Measurements from ENCODE around the gene MTA3. TPM values are rescaled to one million over a fixed set of nuclear protein-coding genes. Genes with fewer than 3 reads are reported as not detected.

MTA3 gene
- total RNA-seq, 1 donor from 2014 or later: 34.3 TPM

DNA sequence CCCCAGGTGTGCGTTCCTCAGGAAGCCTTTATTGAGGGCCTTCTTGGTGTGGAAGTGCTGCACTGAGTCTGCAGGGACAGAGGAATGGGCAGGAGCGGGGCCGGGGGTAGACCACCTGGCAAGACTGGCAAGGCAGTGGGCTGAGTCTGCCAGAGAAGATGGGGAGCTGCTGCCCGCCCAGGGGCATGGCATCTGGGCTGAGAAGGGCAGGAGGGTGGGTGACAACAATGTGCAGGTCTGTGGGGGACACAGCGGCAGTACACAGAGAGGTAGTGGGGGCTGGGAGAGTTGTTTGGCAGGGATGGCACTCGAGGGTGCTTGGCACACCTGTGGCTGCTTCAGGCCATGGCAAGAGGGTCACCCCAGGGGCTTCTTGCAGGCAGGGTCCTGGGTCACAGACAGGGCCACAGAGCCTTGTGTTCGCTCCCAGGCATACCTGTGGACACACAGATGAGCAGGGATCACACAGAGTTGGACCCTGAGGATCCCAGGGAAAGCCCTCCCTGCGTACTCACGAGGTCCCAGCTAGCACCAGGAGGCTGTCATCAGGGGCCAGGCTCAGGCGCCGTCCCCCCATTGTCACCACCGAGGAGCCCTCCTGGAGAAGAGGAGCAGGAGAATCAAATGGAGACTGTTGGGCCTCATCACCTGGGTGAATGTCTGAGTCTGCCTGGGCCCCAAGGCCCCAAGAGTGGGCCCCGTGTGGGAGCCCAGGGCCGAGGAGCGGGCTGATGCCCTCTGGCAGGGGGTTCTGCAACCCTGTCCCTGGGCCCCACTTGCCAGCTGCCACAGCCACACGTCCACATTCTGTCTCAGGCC, 198.9 kb downstream of the MTA3 start:
- H3K9me3 ChIP-seq: no peaks in the 10 kb centered on the region
- no peak for ATAC-seq
- TF ChIP-seq, protein P1, sequence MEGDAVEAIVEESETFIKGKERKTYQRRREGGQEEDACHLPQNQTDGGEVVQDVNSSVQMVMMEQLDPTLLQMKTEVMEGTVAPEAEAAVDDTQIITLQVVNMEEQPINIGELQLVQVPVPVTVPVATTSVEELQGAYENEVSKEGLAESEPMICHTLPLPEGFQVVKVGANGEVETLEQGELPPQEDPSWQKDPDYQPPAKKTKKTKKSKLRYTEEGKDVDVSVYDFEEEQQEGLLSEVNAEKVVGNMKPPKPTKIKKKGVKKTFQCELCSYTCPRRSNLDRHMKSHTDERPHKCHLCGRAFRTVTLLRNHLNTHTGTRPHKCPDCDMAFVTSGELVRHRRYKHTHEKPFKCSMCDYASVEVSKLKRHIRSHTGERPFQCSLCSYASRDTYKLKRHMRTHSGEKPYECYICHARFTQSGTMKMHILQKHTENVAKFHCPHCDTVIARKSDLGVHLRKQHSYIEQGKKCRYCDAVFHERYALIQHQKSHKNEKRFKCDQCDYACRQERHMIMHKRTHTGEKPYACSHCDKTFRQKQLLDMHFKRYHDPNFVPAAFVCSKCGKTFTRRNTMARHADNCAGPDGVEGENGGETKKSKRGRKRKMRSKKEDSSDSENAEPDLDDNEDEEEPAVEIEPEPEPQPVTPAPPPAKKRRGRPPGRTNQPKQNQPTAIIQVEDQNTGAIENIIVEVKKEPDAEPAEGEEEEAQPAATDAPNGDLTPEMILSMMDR (IDR thresholded peaks at IDR 0.05): no peak

DNA sequence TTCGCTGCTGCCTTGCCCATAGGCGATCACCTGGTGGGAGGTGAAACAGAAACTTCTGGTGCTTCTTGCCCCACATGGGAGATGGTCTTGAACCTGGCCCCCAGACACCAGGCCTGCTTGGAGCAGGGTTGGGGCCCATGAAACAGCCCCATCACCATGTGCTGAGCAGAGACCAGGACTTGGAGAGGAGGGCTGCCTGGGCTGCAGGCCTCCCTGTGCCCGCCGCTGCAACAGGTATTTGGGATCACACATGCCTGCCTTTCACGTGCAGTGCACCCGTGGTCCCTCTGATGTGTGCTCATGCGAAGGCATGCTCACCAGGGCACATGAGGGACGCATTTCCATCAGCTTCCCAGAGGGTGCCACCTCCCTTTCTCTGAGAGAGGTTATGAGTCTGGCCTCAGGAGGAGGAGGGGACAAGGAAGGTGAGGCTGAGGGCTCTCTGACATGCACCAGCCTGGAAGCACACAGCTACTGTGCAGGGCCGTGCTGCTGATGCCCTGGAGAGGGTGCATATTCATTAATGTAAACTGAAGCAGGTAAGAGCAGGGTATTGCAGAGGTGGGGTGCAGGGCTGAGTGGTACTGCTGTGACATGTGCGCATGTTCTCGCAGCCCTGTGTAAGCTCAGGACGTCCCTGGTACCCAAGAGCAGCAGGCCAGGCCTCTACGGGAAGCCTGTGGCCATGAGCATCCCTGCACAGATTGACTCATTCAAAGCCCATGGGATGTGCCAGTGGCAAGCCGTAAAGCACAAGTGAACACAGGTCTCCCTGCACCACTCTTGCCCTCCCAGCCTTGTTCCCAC, 199.7 kb downstream of the MTA3 start:
- H3K4me1 ChIP-seq: no peaks in the 10 kb centered on the region
- intact Hi-C loops (cut with DNase I): no loop called here
- no peak overlapping the region for H3K27ac ChIP-seq

More for the DNA sequence above, 198.9 kb downstream of the MTA3 start:
- intact Hi-C loops (cut with DNase I): no loop called here
- no peak overlapping the region for H3K4me3 ChIP-seq
- H3K4me1 ChIP-seq: no peaks in the 10 kb centered on the region
- no peaks in the 10 kb centered on the region for H3K36me3 ChIP-seq
- DNase-seq: no peak
- no peak overlapping the region for H3K27ac ChIP-seq
- H3K27me3 ChIP-seq: no peaks in the 10 kb centered on the region

DNA sequence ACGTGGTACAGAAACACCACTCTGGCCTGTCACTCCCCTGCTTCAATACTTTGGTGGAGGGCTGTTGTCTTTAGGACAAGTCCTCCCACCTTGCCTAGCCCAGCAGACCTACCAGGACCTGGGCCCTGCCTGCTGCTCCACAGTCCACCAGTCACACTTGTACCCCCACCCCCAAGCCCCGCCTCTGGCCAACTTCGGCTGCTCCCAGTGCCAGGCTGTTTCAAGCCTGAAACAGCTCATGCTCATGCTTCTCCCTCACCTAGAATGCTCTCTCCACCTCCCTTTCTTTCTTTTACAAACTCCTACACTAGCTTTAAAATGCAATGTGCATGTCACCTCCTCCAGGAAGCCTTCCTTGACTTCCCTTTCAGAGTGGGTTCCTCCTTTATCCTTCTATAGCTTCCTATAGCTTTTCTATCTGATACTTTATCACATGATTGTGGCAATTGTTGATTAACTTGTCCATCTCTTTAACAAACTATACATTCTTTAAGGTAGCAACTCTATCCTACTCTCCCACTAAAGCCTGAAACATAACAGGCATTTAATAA, 200.3 kb downstream of the MTA3 start:
- Histone ChIP-seq H3K27me3 (no peaks in the 10 kb centered on the region), H3K27ac (no peak overlapping the region), H3K9me3 (no peaks in the 10 kb centered on the region), H3K4me3 (no peak overlapping the region), H3K4me1 (no peaks in the 10 kb centered on the region), H3K36me3 (no peaks in the 10 kb centered on the region)
- no peak for ATAC-seq
- TF ChIP-seq, protein P1 (IDR thresholded peaks at IDR 0.05): no peak
- no peak for DNase-seq
- intact Hi-C loops (cut with DNase I): no loop called here

More for the DNA sequence above, 199.7 kb downstream of the MTA3 start:
- no peak for DNase-seq
- H3K9me3 ChIP-seq: no peaks in the 10 kb centered on the region
- no peak overlapping the region for H3K4me3 ChIP-seq
- H3K36me3 ChIP-seq: no peaks in the 10 kb centered on the region
- no peaks in the 10 kb centered on the region for H3K27me3 ChIP-seq
- TF ChIP-seq, protein P1 (IDR thresholded peaks at IDR 0.05): no peak
- no peak for ATAC-seq

DNA sequence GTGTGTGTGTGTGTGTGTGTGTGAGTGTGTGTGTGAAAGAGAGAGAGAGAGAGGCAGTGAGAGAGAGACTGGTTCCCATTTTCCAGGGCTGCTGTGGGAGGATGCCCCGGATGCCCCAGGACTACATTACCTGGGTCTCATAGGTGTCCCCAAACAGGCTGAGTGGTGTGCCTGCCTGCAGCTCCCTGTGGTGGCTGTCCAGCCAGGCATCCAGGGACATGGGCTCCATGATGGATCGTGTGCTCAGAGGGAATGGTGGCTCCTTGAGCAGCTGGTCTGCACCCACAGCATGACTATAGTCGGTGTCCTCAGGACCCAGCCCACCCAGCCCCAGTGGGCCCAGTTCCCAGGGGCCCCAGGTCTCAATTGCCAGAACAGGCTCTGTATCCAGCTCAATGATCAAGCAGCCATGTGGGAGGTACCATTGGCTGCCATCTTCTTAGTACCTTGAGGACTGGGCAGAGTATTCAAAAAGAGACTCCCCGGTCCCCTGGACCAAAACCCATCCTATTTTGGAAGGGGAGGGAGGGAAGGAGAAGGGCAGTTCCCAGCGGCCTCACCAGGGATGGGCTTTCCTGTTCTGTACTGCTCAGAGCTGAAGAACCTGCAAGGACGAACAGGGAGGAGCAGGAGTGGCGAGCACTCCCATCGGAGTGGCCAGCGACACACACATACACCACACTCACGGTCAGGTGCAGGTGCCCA, 201.3 kb downstream of the MTA3 start:
- H3K4me1 ChIP-seq: no peaks in the 10 kb centered on the region
- no peak for DNase-seq
- intact Hi-C loops (cut with DNase I): no loop called here

More for the DNA sequence above, 201.3 kb downstream of the MTA3 start:
- no peak overlapping the region for H3K27ac ChIP-seq
- no peaks in the 10 kb centered on the region for H3K27me3 ChIP-seq
- no peaks in the 10 kb centered on the region for H3K9me3 ChIP-seq
- no peak overlapping the region for H3K4me3 ChIP-seq
- ATAC-seq: no peak
- TF ChIP-seq, protein P1 (IDR thresholded peaks at IDR 0.05): no peak
- no peaks in the 10 kb centered on the region for H3K36me3 ChIP-seq

Measured in upper lobe of right lung (tissue), 1 donor.